Muscle of arm (tissue), 12 donors: ENCODE results near the gene LAMTOR5. TPM values are rescaled to one million over a fixed set of nuclear protein-coding genes. Genes with fewer than 3 reads are reported as not detected.
"Not testable (repeated sequence)": the region's sequence is repeated elsewhere in the genome, so short reads cannot be mapped to it uniquely, and the experiment has no call there.

Experiments
- DNase-seq: peaks from one replicate; pipeline ENCODE4 v3.0.0-alpha.2; 2013
- polyA plus RNA-seq, 12 donors: library from polyadenylated mRNA; unstranded; fragments of 120-200 nt; gene quantifications; one replicate each; pipeline ENCODE4 v1.2.1, GENCODE V29; 2013; ENCODE audit not compliant: insufficient read length in 12 of 12

Gene LAMTOR5
- polyA plus RNA-seq, 12 donors, result 59.5 to 127 (median 109) TPM; not detected in 1

DNA sequence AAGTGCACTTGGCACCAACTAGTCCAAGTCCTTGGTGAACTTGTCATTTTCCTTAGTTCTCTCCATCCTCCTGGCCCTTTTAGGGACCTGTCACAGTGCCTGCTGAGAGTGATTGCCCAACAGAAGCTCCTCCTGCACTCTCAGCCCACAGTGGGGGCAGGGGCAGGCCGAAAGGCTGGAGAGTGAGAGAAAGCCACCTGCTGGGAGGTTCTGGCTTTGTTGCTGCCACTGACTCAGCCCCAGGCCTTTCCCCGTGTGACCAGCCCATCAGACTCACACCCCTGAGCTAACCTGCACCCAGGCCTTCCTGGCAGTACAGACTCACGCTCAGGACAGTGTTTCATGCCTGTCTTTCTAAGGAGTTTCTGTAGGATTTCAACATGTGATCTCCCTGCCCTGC lies 26.3 kb upstream of the LAMTOR5 start:
- no peak for DNase-seq

GRCh38 chr1:110433213-110433612 lies 25.7 kb upstream of the LAMTOR5 start:
- DNase-seq, result no peak

- no peak for DNase-seq
Observed at GRCh38 chr1:110430901-110431300, 23.4 kb upstream of the LAMTOR5 start.

DNA sequence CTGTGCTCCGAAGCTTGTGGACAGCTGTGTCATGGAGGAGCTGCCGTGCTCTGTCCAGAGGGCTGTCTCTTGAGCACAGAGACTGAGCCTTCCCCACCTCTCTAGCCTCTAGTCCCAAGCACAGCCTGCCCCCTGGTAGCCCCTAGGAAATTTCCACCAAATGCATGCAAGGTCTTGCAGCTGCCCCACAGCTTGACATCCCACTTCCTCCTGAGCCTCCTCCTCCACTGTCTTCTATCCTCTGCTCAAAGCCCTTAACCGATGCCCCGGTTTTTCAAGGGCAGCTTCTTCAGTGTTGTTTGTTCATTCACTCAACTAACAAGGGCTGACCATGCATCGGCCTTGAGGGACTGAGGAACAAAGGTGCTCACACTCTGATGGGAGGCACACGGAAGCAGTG lies 22.9 kb upstream of the LAMTOR5 start:
- DNase-seq, result no peak

- no peak for DNase-seq
Observed at GRCh38 chr1:110428946-110429345, 21.5 kb upstream of the LAMTOR5 start.

- no peak for DNase-seq
Observed at GRCh38 chr1:110426854-110427253, 19.4 kb upstream of the LAMTOR5 start.

DNA sequence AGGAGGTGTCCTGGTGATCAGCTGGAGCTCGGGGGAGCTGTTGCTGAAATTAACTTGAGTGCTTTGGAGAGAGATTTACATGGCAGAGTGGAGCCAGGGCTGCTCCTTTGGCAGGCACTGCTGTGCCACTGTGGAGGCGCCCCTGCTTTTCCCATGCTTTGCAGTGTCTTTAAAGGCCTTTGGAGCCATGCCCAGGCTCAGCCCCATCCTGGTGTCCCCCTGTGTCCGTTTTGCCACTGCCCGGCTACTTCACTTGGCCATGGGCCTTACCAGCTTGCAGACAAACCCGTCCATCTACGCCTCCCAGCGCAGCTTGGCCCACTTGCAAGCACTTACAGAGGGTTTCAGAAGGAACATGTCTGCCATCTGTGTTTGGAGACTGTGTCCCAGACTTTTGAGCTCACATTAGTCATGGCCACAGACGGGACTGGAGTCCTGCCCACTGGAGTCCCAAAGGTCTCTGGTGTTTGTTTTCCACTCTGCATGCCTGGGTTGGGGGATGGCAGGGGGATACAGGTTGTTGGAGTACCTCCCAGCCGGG lies 18.2 kb upstream of the LAMTOR5 start:
- DNase-seq, result peak; percentile 23

DNA sequence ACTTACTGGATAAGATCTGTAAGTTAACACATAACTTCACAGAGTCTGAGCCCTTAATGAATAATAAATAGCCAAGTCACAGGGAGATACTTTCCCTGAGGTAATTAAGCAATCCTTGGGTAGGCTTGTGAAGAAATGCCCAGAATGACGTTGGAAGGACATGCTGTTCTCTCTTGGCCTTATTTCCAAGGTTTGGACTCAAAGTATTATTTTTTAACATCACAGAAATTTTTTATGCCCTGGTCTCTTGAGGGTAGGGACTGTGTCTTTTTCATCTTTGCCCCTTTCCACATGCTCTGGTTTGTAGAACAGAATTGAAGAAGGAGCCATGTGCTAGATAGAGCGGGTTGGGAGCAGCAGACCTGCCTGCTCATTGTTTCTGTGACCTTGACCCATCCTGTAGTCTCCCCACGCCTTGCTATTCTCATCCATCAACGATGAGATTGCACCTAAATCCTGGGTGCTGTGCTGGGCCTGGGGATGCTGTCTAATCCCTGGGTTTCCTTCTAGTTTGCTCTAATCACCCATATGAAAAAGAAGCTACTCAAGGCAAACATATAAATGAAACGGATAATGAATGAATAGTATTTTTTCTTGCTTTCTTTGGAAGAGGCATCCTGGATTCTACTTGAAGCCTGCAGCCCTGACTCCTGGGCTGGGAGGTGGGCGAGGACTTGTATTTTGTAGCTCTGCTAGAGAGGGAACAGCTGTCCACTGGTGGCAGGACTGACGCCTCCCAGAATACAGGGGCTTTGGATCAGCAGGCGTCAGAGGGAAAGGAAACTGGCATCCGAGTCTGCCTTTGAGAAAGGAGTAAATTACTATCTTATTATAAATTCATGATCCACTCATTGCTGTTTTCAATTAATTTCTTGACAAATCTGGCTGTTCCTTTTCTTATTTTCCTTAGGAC lies 17.5 kb upstream of the LAMTOR5 start:
- DNase-seq, result no peak

DNA sequence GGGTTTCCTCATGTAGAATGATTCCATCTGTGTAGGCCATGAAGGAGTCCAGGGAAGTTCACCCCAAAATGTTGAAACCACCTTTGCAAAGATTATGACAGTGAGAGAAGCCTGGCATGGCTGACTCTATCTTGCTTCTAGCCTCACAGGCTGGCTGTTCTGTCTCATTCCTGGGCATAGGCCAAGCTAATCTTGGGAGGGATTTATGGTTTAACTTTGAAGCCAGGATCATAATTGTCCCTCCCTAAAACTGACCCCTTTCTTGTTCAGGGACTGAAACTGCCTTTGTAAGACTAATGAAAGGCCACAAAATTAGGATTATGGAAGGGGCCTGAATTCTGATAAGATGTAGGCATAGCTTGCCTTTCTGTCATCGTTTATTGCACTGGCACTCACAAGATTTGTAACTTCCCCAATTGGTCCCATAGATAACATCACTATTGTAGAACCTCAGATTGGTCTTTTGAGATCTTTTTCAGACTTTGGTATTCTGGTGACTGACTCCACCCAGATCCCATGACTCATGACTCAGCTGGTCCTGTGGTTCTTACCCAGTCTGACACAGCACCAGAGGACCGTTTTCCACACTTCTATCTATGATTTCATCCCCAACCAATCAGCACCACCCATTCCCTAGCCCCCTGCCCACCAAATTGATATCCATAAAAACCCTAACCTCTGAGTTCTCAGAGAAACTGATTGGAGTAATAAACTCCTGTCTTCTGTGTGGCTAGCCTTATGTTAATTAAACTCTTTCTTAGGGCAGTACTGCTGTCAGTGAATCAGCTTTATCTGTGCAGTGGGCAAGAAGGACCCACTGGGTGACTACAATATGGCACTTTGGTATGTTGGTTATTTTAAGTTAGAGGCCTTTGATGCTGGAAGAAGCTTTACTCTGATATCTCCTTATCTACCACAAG lies 13.6 kb upstream of the LAMTOR5 start:
- no peak for DNase-seq

DNA sequence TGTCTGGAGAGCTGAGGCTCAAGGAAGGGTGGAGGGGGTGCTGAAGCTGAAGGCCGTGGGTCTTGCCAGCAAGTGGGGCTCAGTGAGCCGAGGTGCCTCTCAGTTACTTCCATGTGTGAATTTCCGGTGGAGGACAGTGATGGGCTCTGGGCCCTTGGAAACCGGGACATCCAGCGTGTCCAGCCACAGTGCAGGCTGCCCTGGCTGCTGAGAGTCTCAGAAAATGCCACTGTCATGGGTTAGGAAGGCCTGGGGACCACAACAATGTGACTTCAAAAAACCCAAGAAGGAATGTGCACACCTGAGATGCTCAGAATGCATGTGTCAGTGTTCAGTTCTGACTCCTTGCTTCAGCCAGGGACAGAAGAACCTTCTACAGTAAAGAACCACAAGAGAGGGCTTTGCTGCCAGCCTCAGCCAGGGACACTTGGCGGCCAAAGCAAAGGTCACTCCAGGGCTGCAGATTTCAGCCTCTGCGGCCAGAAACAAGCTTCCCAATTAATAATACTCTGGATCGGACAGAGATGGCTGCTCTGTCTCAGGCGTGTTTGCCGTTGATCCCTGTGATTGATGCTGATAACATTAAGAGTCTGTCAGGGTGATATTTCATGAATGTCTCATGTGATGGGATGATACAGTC lies 12.6 kb upstream of the LAMTOR5 start:
- DNase-seq, result no peak

- DNase-seq, result no peak
Observed at GRCh38 chr1:110418729-110419128, 11.2 kb upstream of the LAMTOR5 start.

DNA sequence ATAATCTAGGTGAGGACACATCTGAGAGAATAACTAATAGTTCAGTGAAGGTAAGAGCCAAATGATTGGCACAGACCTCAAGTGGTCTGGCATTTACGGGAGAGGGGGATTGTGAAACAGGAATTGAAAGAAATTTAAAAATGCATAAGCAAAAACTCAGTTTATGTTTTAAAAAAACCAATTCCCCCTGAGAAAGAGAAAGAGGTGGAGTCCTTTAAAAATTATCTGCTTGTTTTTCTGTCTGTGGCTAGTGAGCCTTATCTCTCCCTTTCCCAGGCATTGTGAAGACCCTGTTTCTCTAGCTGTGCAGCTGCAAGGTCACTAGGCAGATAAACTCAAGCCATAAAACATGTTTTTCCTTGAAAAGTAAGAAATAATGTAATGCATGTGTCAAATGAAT lies 5.6 kb upstream of the LAMTOR5 start:
- DNase-seq, result not testable (repeated sequence)

DNA sequence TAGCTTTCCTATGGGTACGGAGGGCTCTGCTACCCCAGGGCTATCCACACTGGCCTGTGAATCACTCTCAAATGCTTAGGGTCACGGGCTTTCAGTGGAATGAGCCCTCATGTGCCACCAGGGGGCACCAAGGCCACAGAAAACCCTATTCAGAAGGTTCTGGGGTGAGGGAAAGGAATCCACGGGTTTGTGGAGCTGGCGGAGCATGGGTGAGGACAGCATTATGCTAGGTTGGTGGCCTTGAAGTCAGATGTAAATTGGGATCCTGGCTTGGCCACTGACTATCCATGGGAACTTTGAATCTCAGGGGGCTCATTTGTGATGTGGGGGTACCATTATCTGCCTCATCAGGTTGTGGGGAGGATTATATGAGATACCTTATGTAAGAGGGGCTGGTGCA lies 5.1 kb upstream of the LAMTOR5 start:
- peak; percentile 28 for DNase-seq

DNA sequence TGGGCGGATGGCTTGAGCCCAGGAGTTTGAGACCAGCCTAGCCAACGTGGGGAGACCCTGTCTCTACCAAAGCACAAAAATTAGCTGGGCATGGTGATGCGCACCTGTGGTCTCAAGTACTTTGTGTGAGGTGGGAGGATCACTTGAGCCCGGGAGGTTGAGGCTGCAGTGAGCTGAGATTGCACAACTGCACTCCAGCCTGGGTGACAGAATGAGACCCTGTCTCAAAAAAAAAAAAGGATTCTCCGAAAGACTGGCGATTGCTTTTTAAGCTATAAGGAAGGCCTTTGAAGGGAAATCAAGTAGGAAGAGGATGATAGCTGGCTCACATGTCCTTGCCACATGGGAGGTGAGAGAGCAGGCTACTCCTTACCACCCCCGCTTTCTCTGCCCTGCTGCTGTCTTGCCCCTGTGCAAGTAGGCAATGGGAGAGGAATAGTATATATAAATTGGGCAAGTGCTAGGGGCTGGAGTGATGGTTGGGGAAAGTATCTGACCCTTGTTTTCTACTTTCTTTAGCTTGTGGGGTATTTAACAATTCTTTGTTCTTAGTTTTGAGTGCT lies 3.8 kb upstream of the LAMTOR5 start:
- DNase-seq, result no peak

DNA sequence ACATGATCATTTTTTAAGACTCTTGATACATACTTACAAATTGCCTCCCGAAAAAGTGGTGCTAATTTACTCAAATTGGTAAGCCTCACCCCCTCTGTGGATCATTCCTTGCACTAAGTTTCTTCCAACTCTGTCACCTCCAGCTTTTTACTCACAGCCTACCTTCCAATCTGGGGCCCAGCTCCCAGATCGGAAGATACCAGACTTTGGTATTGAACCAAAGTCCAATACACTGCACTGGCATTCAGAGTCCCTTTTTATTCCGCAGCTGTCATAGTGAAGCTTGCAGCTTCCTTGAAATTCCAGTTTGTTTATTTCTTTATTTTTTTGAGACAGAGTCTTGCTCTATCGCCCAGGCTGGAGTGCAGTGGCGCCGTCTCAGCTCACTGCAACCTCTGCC lies 1.8 kb upstream of the LAMTOR5 start:
- DNase-seq, result no peak

GRCh38 chr1:110408488-110408887 lies 994 bp upstream of the LAMTOR5 start:
- no peak for DNase-seq

GRCh38 chr1:110406407-110406806 lies 1.1 kb downstream of the LAMTOR5 start:
- not testable (repeated sequence) for DNase-seq

DNA sequence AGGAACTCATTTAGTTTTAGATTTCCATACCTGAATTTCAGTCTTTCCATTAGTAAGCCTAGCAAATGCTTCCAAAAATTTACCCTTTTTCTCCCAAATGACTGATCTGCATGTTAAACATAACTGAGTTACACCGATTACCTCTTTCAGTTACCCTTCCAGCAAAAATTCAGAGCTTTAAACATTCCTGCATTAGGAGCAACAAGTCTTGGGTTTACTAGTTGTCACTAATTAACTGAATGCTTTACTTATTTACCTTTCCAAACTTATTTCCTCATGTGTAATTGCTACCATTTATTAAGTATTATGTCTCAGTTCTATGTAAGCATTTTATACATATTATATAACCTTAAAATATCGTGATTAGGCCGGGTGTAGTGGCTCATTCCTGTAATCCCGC lies 3.1 kb downstream of the LAMTOR5 start:
- DNase-seq, result no peak

- no peak for DNase-seq
Observed at GRCh38 chr1:110403805-110404204, 3.7 kb downstream of the LAMTOR5 start.

- DNase-seq, result not testable (repeated sequence)
Observed at GRCh38 chr1:110396259-110396958, 11.1 kb downstream of the LAMTOR5 start.

DNA sequence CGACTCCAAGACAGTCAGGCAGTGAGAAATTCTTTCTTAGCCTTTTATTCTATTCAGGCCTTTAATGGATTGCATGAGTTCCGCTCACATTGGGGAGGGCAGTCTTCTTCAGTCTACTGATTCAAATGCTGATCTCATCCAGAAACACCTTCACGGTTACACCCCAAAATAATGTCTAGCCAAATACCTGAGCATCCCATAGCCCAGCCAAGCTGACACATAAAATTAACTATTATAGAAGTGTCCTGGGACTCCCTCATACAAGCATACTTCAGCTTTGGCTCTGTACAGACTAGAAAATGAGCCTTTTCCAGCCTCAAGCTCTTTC lies 13.0 kb downstream of the LAMTOR5 start:
- no peak for DNase-seq
